Mesenchymal stem cell (in vitro differentiated cells and primary cell): Measurements from ENCODE around the gene BIRC7.

Source experiments
- DNase-seq: peaks from one replicate; pipeline ENCODE4 v3.0.0-alpha.2; 2013
- H2AFZ ChIP-seq: one replicate; pipeline ENCODE4 v1.6.1; 2013; ENCODE audit warnings: low read depth, mild to moderate bottlenecking, control low read depth, inconsistent platforms, low read length, moderate library complexity
- H2AK5ac ChIP-seq: 2 replicates; pipeline ENCODE4 v1.6.1; 2013; ENCODE audit warnings: low read length, moderate library complexity, mild to moderate bottlenecking, inconsistent platforms; ENCODE audit not compliant: severe bottlenecking
- H2BK120ac ChIP-seq: one replicate; pipeline ENCODE4 v1.6.1; 2013; ENCODE audit warnings: low read depth, mild to moderate bottlenecking, inconsistent platforms, low read length, moderate library complexity
- H2BK12ac ChIP-seq, 2 experiments: one replicate each; pipeline ENCODE4 v1.6.1; 2013; ENCODE audit warnings: inconsistent platforms in 2 of 2, low read length in 2 of 2, mild to moderate bottlenecking in 2 of 2, moderate library complexity in 2 of 2, control low read depth in 1 of 2
- H2BK15ac ChIP-seq: one replicate; pipeline ENCODE4 v1.6.1; 2013; ENCODE audit warnings: mild to moderate bottlenecking, low read depth, inconsistent platforms; ENCODE audit not compliant: poor library complexity, severe bottlenecking
- H2BK5ac ChIP-seq: 2 replicates; pipeline ENCODE4 v1.6.1; 2013; ENCODE audit warnings: low read depth, mild to moderate bottlenecking, low read length, control low read depth, inconsistent platforms; ENCODE audit not compliant: poor library complexity, severe bottlenecking
- H3K14ac ChIP-seq, 2 experiments: one replicate each; pipeline ENCODE4 v1.6.1; 2013; ENCODE audit warnings: inconsistent platforms in 2 of 2, low read length in 2 of 2, control low read depth in 1 of 2, mild to moderate bottlenecking in 1 of 2, moderate library complexity in 1 of 2
- H3K18ac ChIP-seq, 2 experiments: one replicate each; pipeline ENCODE4 v1.6.1; 2013; ENCODE audit warnings: inconsistent platforms in 2 of 2, low read length in 2 of 2, control low read depth in 1 of 2, low read depth in 1 of 2, mild to moderate bottlenecking in 1 of 2
- H3K23ac ChIP-seq, 2 experiments: one replicate each; pipeline ENCODE4 v1.6.1; 2013; ENCODE audit warnings: inconsistent platforms in 2 of 2, low read length in 2 of 2, mild to moderate bottlenecking in 2 of 2, moderate library complexity in 2 of 2, control low read depth in 1 of 2
- H3K27ac ChIP-seq: 2 replicates; pipeline ENCODE4 v1.5.1; 2013; ENCODE audit warnings: mild to moderate bottlenecking, moderate library complexity, low read length, control low read depth, inconsistent platforms; ENCODE audit not compliant: poor library complexity, severe bottlenecking
- H3K27me3 ChIP-seq, 2 experiments: 2 replicates each; pipeline versions ENCODE4 v1.6.1 to v1.7.0; 2013; ENCODE audit warnings: low read length in 2 of 2, mild to moderate bottlenecking in 2 of 2, moderate library complexity in 2 of 2, control low read depth in 1 of 2, inconsistent platforms in 1 of 2; ENCODE audit not compliant: control insufficient read depth in 1 of 2, insufficient read depth in 1 of 2
- H3K36me3 ChIP-seq, 2 experiments: 2 replicates each; pipeline versions ENCODE4 v1.6.1 to v1.7.0; 2013; ENCODE audit warnings: low read length in 2 of 2, control low read depth in 1 of 2, inconsistent platforms in 1 of 2, low read depth in 1 of 2, mild to moderate bottlenecking in 1 of 2; ENCODE audit not compliant: insufficient read depth in 2 of 2, control insufficient read depth in 1 of 2
- H3K4ac ChIP-seq, 2 experiments: one replicate each; pipeline ENCODE4 v1.6.1; 2013; ENCODE audit warnings: inconsistent platforms in 2 of 2, low read length in 2 of 2, mild to moderate bottlenecking in 2 of 2, moderate library complexity in 2 of 2, control low read depth in 1 of 2, low read depth in 1 of 2
- H3K4me1 ChIP-seq: 2 replicates; pipeline ENCODE4 v1.6.1; 2013; ENCODE audit warnings: low read depth, low read length, control low read depth; ENCODE audit not compliant: control insufficient read depth, insufficient read depth
- H3K4me2 ChIP-seq: 2 replicates; pipeline ENCODE4 v1.6.1; 2013; ENCODE audit warnings: low read length, mild to moderate bottlenecking, inconsistent platforms; ENCODE audit not compliant: poor library complexity, severe bottlenecking
- H3K4me3 ChIP-seq, 2 experiments: 2 replicates each; pipeline versions ENCODE4 v1.5.1 to v1.7.0; 2013; ENCODE audit warnings: low read length in 2 of 2, mild to moderate bottlenecking in 2 of 2, control low read depth in 1 of 2, low read depth in 1 of 2; ENCODE audit not compliant: insufficient read depth in 1 of 2
- H3K79me1 ChIP-seq: replicated peaks from 2 replicates; pipeline ENCODE4 v1.6.1; 2013; ENCODE audit warnings: mild to moderate bottlenecking, control low read depth, low read length, inconsistent platforms; ENCODE audit not compliant: poor library complexity, severe bottlenecking
- H3K9ac ChIP-seq: 2 replicates; pipeline ENCODE4 v1.7.0; 2013; ENCODE audit warnings: mild to moderate bottlenecking, low read length, moderate library complexity
- H3K9me3 ChIP-seq: 2 replicates; pipeline ENCODE4 v1.7.0; 2013; ENCODE audit warnings: mild to moderate bottlenecking, low read length; ENCODE audit not compliant: control insufficient read depth
- H4K8ac ChIP-seq: one replicate; pipeline ENCODE4 v1.6.1; 2013; ENCODE audit warnings: inconsistent platforms, mild to moderate bottlenecking, low read length, moderate library complexity
- H4K91ac ChIP-seq: one replicate; pipeline ENCODE4 v1.6.1; 2013; ENCODE audit warnings: mild to moderate bottlenecking, low read length, inconsistent platforms
- WGBS: methylation state at CpG from one replicate; pipeline ENCODE4 v1.1.7; 2013; ENCODE audit warnings: mixed read lengths; 5-methylcytosine and 5-hydroxymethylcytosine counted together

The BIRC7 gene

DNA sequence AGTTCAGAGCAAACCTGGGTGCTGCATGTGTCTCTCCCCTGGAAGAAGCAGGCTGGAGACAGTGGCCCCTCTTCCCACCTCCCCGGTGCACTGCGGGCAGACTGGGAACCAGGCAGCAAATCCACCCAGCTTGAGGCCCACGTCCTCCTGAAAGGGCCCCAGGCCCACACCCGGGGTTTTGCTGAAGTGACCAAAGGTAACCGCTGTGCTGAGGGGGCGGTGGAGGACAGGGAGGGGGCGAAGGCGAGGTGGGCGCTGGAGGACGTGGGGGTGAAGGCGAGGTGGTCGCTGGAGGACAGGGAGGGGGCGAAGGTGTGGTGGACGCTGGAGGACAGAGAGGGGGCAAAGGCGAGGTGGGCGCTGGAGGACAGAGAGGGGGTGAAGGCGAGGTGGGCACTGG is 1.8 kb upstream of the BIRC7 start:
- H3K4me1 ChIP-seq = peaks cover 65% of the 10 kb centered on the region
- H2AFZ ChIP-seq = no peak overlapping the region
- peak overlapping the region; percentile 44 to 99 for H2BK12ac ChIP-seq
- no peak overlapping the region for H3K27ac ChIP-seq
- H3K79me1 ChIP-seq = no peaks in the 10 kb centered on the region
- H3K4me3 ChIP-seq = no peak overlapping the region
- H3K9ac ChIP-seq = no peak overlapping the region
- peak overlapping the region; percentile 65 for H4K91ac ChIP-seq
- no peaks in the 10 kb centered on the region for H3K36me3 ChIP-seq
- H3K14ac ChIP-seq = peak overlapping the region in 1 of 2 experiments; percentile 73
- peak overlapping the region; percentile 66 for H2BK120ac ChIP-seq
- no peaks in the 10 kb centered on the region for H3K9me3 ChIP-seq
- 92% methylated on average over 15 of the region's 17 CpGs for WGBS
- peaks cover 0 to 16% of the 10 kb centered on the region in 2 experiments for H3K27me3 ChIP-seq
- H2BK15ac ChIP-seq = peak overlapping the region; percentile 99
- H3K18ac ChIP-seq = peak overlapping the region; percentile 70 to 82
- peak overlapping the region; percentile 5 to 84 for H3K4ac ChIP-seq
- no peak overlapping the region for H3K23ac ChIP-seq
- no peak overlapping the region for H3K4me2 ChIP-seq
- no peak overlapping the region for H4K8ac ChIP-seq
- peak overlapping the region; percentile 92 for H2AK5ac ChIP-seq
- no peak for DNase-seq
- H2BK5ac ChIP-seq = peak overlapping the region; percentile 70

DNA sequence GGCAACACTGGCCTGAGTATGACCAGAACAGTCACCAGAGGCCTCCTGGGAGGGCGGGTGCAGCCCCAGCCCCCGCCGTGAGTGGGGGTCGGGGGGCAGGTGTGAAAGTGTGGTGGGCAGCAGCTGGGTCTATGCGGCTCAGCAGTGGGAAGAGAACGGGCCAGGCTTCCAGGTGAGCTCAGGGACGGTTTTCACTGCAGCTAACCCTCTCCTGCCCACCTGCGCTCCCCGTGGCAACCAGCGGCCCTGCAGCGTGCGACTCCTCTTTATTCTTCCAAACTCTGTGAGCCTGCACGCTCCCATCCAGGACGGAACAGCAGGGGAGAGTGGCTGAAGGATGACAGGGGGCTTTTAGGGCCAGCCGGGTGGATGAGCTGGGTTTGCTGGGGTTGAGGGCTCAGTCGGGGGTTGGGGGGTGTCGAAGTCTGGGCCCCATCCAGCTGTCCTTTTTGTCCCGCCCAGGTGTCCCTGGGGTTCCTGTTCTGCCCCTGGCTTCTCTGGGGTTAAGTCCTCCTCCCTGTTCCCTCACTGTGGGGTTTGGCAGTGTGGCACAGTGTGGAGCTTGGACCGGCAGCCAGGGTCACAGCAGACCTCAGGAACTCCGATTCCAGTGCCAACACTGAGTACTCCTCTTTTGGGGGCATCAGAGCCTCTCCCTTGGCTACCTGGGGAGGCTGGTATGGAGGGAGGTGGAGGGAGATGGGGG is 859 bp upstream of the BIRC7 start:
- peak overlapping the region; percentile 57 for H2AK5ac ChIP-seq
- peak overlapping the region; percentile 8 for H2BK120ac ChIP-seq
- peak overlapping the region; percentile 9 to 54 for H3K4ac ChIP-seq
- H4K8ac ChIP-seq = peak overlapping the region; percentile 83
- peak overlapping the region; percentile 20 for H3K4me2 ChIP-seq
- peaks cover 64% of the 10 kb centered on the region for H3K4me1 ChIP-seq
- peak overlapping the region; percentile 28 for H3K27ac ChIP-seq
- peak; percentile 44 for DNase-seq
- WGBS = 25% methylated on average over 19 of the region's 20 CpGs
- no peaks in the 10 kb centered on the region for H3K36me3 ChIP-seq
- peak overlapping the region; percentile 58 for H2BK5ac ChIP-seq
- H3K23ac ChIP-seq = no peak overlapping the region
- peak overlapping the region; percentile 79 for H4K91ac ChIP-seq
- H2BK12ac ChIP-seq = peak overlapping the region; percentile 88 to 99
- peak overlapping the region in 1 of 2 experiments; percentile 7 for H3K14ac ChIP-seq
- H3K18ac ChIP-seq = peak overlapping the region; percentile 59 to 92
- H2BK15ac ChIP-seq = peak overlapping the region; percentile 99
- H2AFZ ChIP-seq = peak overlapping the region; percentile 14
- H3K27me3 ChIP-seq = peaks cover 0 to 9% of the 10 kb centered on the region in 2 experiments
- no peaks in the 10 kb centered on the region for H3K79me1 ChIP-seq
- H3K4me3 ChIP-seq = no peak overlapping the region
- no peak overlapping the region for H3K9ac ChIP-seq
- H3K9me3 ChIP-seq = no peaks in the 10 kb centered on the region

- no peaks in the 10 kb centered on the region for H3K79me1 ChIP-seq
- H3K4me1 ChIP-seq = peaks cover 62% of the 10 kb centered on the region
- no peak overlapping the region for H3K4me2 ChIP-seq
- peak overlapping the region; percentile 71 for H2AK5ac ChIP-seq
- H2BK12ac ChIP-seq = peak overlapping the region; percentile 4 to 69
- 89% methylated on average over 25 of the region's 26 CpGs for WGBS
- H2BK15ac ChIP-seq = peak overlapping the region; percentile 92
- H4K8ac ChIP-seq = peak overlapping the region; percentile 59
- H2BK120ac ChIP-seq = peak overlapping the region; percentile 21
- no peak overlapping the region for H3K4me3 ChIP-seq
- peak overlapping the region; percentile 77 to 84 for H3K18ac ChIP-seq
- H3K27ac ChIP-seq = no peak overlapping the region
- peaks cover 0 to 6% of the 10 kb centered on the region in 2 experiments for H3K36me3 ChIP-seq
- H3K27me3 ChIP-seq = peaks cover 0 to 15% of the 10 kb centered on the region in 2 experiments
- peak overlapping the region in 1 of 2 experiments; percentile 73 for H3K4ac ChIP-seq
- DNase-seq = no peak
- H3K9me3 ChIP-seq = no peaks in the 10 kb centered on the region
- H3K23ac ChIP-seq = no peak overlapping the region
- H3K14ac ChIP-seq = peak overlapping the region in 1 of 2 experiments; percentile 10
- H4K91ac ChIP-seq = peak overlapping the region; percentile 85
- H2BK5ac ChIP-seq = no peak overlapping the region
- no peak overlapping the region for H2AFZ ChIP-seq
- no peak overlapping the region for H3K9ac ChIP-seq
Measured at GRCh38 chr20:63236116-63236837, 572 bp downstream of the BIRC7 start.

DNA sequence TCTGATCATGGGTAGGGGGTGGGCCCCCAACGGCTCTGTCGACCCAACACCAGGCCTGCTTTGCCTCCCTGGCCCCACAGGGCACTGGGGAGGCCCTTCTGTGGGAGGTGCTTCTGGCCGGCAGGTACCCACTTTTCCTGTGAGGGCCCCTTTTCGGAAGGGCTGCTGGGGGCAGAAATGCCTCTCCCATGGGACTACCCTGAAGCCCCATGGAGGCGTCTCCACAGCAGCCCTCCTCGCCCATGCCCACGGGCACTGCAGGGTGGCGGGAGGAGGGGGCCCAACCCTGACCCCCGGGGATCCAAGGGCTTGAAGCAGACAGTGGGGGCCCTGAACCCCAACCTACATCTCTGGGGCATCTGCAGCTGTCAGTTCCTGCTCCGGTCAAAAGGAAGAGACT is 2.3 kb downstream of the BIRC7 start:
- no peak overlapping the region for H3K4ac ChIP-seq
- no peak overlapping the region for H3K27ac ChIP-seq
- H3K14ac ChIP-seq = no peak overlapping the region
- no peak overlapping the region for H4K91ac ChIP-seq
- no peak overlapping the region for H2AFZ ChIP-seq
- no peak overlapping the region for H3K9ac ChIP-seq
- peaks cover 0 to 20% of the 10 kb centered on the region in 2 experiments for H3K36me3 ChIP-seq
- H2BK5ac ChIP-seq = no peak overlapping the region
- WGBS = 97% methylated on average over 10 of the region's 10 CpGs
- H3K4me3 ChIP-seq = no peak overlapping the region
- no peak overlapping the region for H2BK120ac ChIP-seq
- H3K23ac ChIP-seq = no peak overlapping the region
- peak overlapping the region in 1 of 2 experiments; percentile 37 for H2BK12ac ChIP-seq
- no peak overlapping the region for H3K18ac ChIP-seq
- no peak overlapping the region for H3K4me2 ChIP-seq
- no peak overlapping the region for H4K8ac ChIP-seq
- H3K9me3 ChIP-seq = no peaks in the 10 kb centered on the region
- H3K4me1 ChIP-seq = peaks cover 60% of the 10 kb centered on the region
- H3K79me1 ChIP-seq = no peaks in the 10 kb centered on the region
- no peak overlapping the region for H2AK5ac ChIP-seq
- H2BK15ac ChIP-seq = no peak overlapping the region
- peaks cover 0 to 21% of the 10 kb centered on the region in 2 experiments for H3K27me3 ChIP-seq
- no peak for DNase-seq
